Keratinocyte (primary cell): ENCODE data around the gene STK11IP. TPM values are rescaled to one million over a fixed set of nuclear protein-coding genes. Genes with fewer than 3 reads are reported as not detected.

Source experiments
- DNase-seq: peaks from one replicate; pipeline ENCODE4 v3.0.0-alpha.2; 2011; ENCODE audit warnings: low read depth, missing footprints, low spot score
- FAIRE-seq: peaks from 2 replicates; lab custom pipeline; 2011; peaks lifted over from hg19 to GRCh38; lab: Jason Lieb, UNC
- H2AFZ ChIP-seq: 2 replicates; pipeline ENCODE4 v1.6.0; 2012; ENCODE audit warnings: low read length, control low read depth, inconsistent platforms; ENCODE audit not compliant: control insufficient read depth
- H3K27ac ChIP-seq: 2 replicates; pipeline ENCODE4 v1.5.1; 2011; ENCODE audit warnings: low read length; ENCODE audit not compliant: control insufficient read depth, insufficient read depth
- H3K27me3 ChIP-seq: 3 replicates; pipeline ENCODE4 v1.6.0; 2011; ENCODE audit warnings: low read length; ENCODE audit not compliant: control insufficient read depth, insufficient read depth; ENCODE audit errors: extremely low read depth
- H3K36me3 ChIP-seq, 2 experiments: 2 replicates in 1 of 2; 3 replicates in 1 of 2; pipeline ENCODE4 v1.5.1; 2011; ENCODE audit warnings: low read length in 2 of 2, mild to moderate bottlenecking in 1 of 2; ENCODE audit not compliant: control insufficient read depth in 2 of 2, insufficient read depth in 2 of 2; ENCODE audit errors: extremely low read depth in 1 of 2
- H3K4me1 ChIP-seq: 3 replicates; pipeline ENCODE4 v1.5.1; 2011; ENCODE audit warnings: low read length; ENCODE audit not compliant: control insufficient read depth, insufficient read depth; ENCODE audit errors: extremely low read depth
- H3K4me2 ChIP-seq: 3 replicates; pipeline ENCODE4 v1.6.0; 2011; ENCODE audit warnings: low read depth, low read length; ENCODE audit not compliant: control insufficient read depth, insufficient read depth; ENCODE audit errors: extremely low read depth
- H3K4me3 ChIP-seq, 3 experiments: fragments of 200-600 bp in 1 of 3; sonication (generic) in 1 of 3; 2 replicates in 2 of 3; 3 replicates in 1 of 3; pipeline ENCODE4 v1.5.1; 2011 to 2016; ENCODE audit warnings: low read length in 3 of 3, mild to moderate bottlenecking in 3 of 3, control low read depth in 2 of 3, inconsistent platforms in 1 of 3, low read depth in 1 of 3, mixed read lengths in 1 of 3, mixed run types in 1 of 3, moderate library complexity in 1 of 3; ENCODE audit not compliant: control insufficient read depth in 2 of 3, insufficient read depth in 2 of 3; ENCODE audit errors: extremely low read depth in 1 of 3
- H3K79me2 ChIP-seq: 2 replicates; pipeline ENCODE4 v1.6.0; 2012; ENCODE audit warnings: low read length; ENCODE audit not compliant: control insufficient read depth, insufficient read depth
- H3K9ac ChIP-seq: 3 replicates; pipeline ENCODE4 v1.6.0; 2011; ENCODE audit warnings: low read length; ENCODE audit not compliant: control insufficient read depth, insufficient read depth; ENCODE audit errors: extremely low read depth
- H3K9me1 ChIP-seq: 3 replicates; pipeline ENCODE4 v1.6.0; 2011; ENCODE audit warnings: low read length; ENCODE audit not compliant: control insufficient read depth, insufficient read depth; ENCODE audit errors: extremely low read depth
- H3K9me3 ChIP-seq: 2 replicates; pipeline ENCODE4 v1.5.1; 2012; ENCODE audit warnings: low read depth, low read length; ENCODE audit not compliant: control insufficient read depth
- H4K20me1 ChIP-seq: 3 replicates; pipeline ENCODE4 v1.6.0; 2011; ENCODE audit warnings: low read length; ENCODE audit not compliant: control insufficient read depth, insufficient read depth; ENCODE audit errors: extremely low read depth
- CTCF ChIP-seq, 3 experiments: IDR thresholded peaks in 1 of 3; conservative IDR thresholded peaks in 1 of 3; optimal IDR thresholded peaks in 1 of 3; 2 replicates in 2 of 3; 3 replicates in 1 of 3; pipeline versions ENCODE3 to v1.5.1; 2011; ENCODE audit warnings: low read length in 3 of 3, mild to moderate bottlenecking in 3 of 3, moderate library complexity in 2 of 3, control low read depth in 1 of 3, inconsistent platforms in 1 of 3; ENCODE audit not compliant: insufficient read depth in 2 of 3; ENCODE audit errors: extremely low read depth in 1 of 3
- EZH2 ChIP-seq: IDR thresholded peaks from one replicate; pipeline ENCODE4 v1.6.1; 2012; ENCODE audit warnings: inconsistent platforms, mild to moderate bottlenecking, low read length, moderate library complexity
- dilution Hi-C: fragments of 300-500 bp; cut with MboI; formaldehyde crosslinking; loops from one replicate; pipeline ENCODE4 v1.7.0; 2020; ENCODE audit warnings: low sequenced_read_pairs; ENCODE audit not compliant: extremely low pct_ligation_motif_present
- polyA plus RNA-seq, 5 experiments: library from polyadenylated mRNA; depleted of rRNA in 3 of 5; stranded (reverse) in 3 of 5; stranded (forward) in 1 of 5; unstranded in 1 of 5; fragments of >200 nt; gene quantifications; 1 replicate in 1 of 5; 2 replicates in 3 of 5; 3 replicates in 1 of 5; pipeline versions ENCODE4 v1.2.1 to v1.2.3, GENCODE V29; 2011 to 2012; ENCODE audit warnings: missing spikeins in 2 of 5, low read depth in 1 of 5, low replicate concordance in 1 of 5

Gene STK11IP
- polyA plus RNA-seq, 1 donor (not counting 4 experiments of a cell fraction or from before 2014, with no cell fraction given): 10.0 TPM

GRCh38 chr2:219641390-219642068, 43.9 kb downstream of the STK11IP start:
- dilution Hi-C loops: no loop called here
- no peak for DNase-seq
- peaks cover 9 to 15% of the 10 kb centered on the region in 2 experiments for H3K36me3 ChIP-seq

GRCh38 chr2:219642069-219642454, 44.4 kb downstream of the STK11IP start:
- H3K4me1 ChIP-seq: peaks cover 20% of the 10 kb centered on the region
- no peaks in the 10 kb centered on the region for H3K79me2 ChIP-seq
- peaks cover 7 to 13% of the 10 kb centered on the region in 2 experiments for H3K36me3 ChIP-seq
- dilution Hi-C loops: no loop called here
- H2AFZ ChIP-seq: no peak overlapping the region
- DNase-seq (no peak), FAIRE-seq (no peak)
- no peaks in the 10 kb centered on the region for H3K27me3 ChIP-seq
- no peak overlapping the region for H3K9ac ChIP-seq
- H3K4me3 ChIP-seq: no peak overlapping the region
- H3K9me3 ChIP-seq: no peaks in the 10 kb centered on the region
- H4K20me1 ChIP-seq: no peaks in the 10 kb centered on the region
- no peak overlapping the region for H3K27ac ChIP-seq
- TF ChIP-seq CTCF (optimal IDR thresholded peaks at IDR 0.05 in 1 of 3, IDR thresholded peaks at IDR 0.05 in 1 of 3, conservative IDR thresholded peaks at IDR 0.05 in 1 of 3; ENCODE audit: extremely low read depth in 1 of 3, insufficient read depth in 2 of 3, low read length in 3 of 3): no peak
- TF ChIP-seq EZH2: no peak
- H3K4me2 ChIP-seq: no peak overlapping the region
- no peaks in the 10 kb centered on the region for H3K9me1 ChIP-seq

More at GRCh38 chr2:219641390-219642068, 43.9 kb downstream of the STK11IP start:
- no peaks in the 10 kb centered on the region for H3K9me3 ChIP-seq
- H3K9me1 ChIP-seq: no peaks in the 10 kb centered on the region
- H3K4me1 ChIP-seq: peaks cover 20% of the 10 kb centered on the region
- no peak overlapping the region for H3K4me3 ChIP-seq
- H3K9ac ChIP-seq: no peak overlapping the region
- no peak overlapping the region for H3K4me2 ChIP-seq
- H3K27ac ChIP-seq: no peak overlapping the region
- no peaks in the 10 kb centered on the region for H3K27me3 ChIP-seq
- H3K79me2 ChIP-seq: no peaks in the 10 kb centered on the region
- no peak overlapping the region for H2AFZ ChIP-seq
- FAIRE-seq: peak; percentile 69
- H4K20me1 ChIP-seq: no peaks in the 10 kb centered on the region
- TF ChIP-seq EZH2: no peak
